ENCODE measurements around the gene ATP2B2. TPM values are rescaled to one million over a fixed set of nuclear protein-coding genes. Genes with fewer than 3 reads are reported as not detected.

Gene ATP2B2
- total RNA-seq, 1 experiment from 2014 or later, result not detected

GRCh38 chr3:10288575-10288960, 216.8 kb downstream of the ATP2B2 start:
- H3K4me1 Mint-ChIP-seq (ENCODE audit: low read depth, unreplicated experiment), result no peaks in the 10 kb centered on the region
- CTCF ChIA-PET, result no interaction called here
- no peaks in the 10 kb centered on the region for H3K9me3 Mint-ChIP-seq (ENCODE audit: low read depth, unreplicated experiment)
- DNase-seq, result no peak
- peaks cover 52% of the 10 kb centered on the region for H3K36me3 Mint-ChIP-seq (ENCODE audit: insufficient read depth, unreplicated experiment)
- TF ChIP-seq CTCF (IDR thresholded peaks at IDR 0.05; ENCODE audit: unreplicated experiment), result no peak
- no peak overlapping the region for H3K4me3 Mint-ChIP-seq (ENCODE audit: low read depth, unreplicated experiment)
- no peaks in the 10 kb centered on the region for H3K27me3 Mint-ChIP-seq (ENCODE audit: unreplicated experiment)
- BruUV-seq (replicated peaks), result no TSS peak
- H3K27ac Mint-ChIP-seq (ENCODE audit: unreplicated experiment), result no peak overlapping the region
- intact Hi-C loops (cut with micrococcal nuclease; ENCODE audit: unreplicated experiment), result no loop called here

DNA sequence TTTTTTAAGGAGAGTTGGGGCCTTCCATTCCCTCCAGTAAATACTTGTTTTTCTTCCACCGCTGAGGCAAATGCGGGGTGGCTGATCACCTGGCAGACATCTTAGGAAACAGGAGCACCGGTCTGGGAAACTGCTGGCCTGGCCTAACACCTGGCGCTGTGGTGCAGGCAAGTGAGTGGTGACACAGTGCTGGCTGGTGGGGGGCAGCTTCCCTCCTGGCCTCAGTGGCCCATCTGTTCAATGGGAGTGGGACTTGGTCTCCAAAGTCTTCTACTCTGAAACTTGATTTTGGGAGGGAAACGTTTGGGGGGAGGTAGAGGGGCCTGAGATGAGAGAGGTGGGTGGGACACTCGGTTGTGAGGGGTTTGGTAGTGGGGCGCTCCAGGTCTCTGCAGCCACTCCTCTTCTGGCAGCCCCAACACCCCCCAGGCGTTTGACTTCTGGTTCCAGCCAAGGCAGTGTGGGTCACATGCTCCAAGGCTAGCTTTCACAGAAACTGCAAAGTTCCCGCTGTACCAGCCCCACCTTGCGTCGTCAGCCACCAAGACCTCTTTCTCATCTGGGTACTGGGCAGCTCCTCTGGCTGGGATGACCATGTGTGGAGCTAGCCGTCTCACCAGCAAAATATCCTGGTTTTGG, 217.3 kb downstream of the ATP2B2 start:
- no peak for TF ChIP-seq CTCF (IDR thresholded peaks at IDR 0.05; ENCODE audit: unreplicated experiment)

DNA sequence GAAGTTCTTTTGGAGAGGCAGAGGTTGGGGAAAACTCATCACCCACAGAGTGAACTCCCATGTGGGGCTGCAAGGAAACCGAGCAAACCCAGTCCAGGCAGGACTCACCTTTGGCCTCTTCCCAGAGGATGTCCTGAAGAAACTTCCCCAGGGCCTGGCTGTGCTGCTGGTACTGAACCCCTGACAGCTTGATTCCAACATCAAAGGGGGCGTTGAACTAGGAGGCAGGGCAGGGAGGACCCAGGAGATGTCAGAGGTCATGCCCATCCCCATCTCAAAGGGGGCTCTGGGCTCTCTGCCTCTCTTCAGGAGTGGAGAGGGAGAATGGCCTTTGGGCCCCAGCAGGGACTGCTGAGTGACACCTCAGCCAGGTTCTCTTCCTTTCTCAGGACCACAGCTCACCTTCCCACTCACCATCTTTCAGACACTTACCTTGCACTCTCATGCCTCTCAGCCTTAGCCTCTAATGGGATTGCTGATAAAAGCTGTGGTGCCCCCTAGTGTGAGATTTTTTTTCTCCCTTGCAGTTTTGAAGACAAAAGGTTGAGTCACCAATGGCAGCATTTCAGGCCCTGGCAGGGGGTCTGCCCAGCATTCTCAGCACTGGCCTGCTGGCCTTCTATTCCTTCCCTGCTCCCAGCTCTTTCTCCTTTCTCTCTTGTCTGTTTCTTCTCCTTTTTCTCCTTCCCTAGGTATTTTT, 218.6 kb downstream of the ATP2B2 start:
- peak; percentile 66 for DNase-seq
- CTCF ChIA-PET, result no interaction called here
- H3K4me1 Mint-ChIP-seq (ENCODE audit: low read depth, unreplicated experiment), result no peaks in the 10 kb centered on the region
- H3K36me3 Mint-ChIP-seq (ENCODE audit: insufficient read depth, unreplicated experiment), result peaks cover 45% of the 10 kb centered on the region
- BruUV-seq (replicated peaks), result no TSS peak
- no peaks in the 10 kb centered on the region for H3K27me3 Mint-ChIP-seq (ENCODE audit: unreplicated experiment)
- intact Hi-C loops (cut with micrococcal nuclease; ENCODE audit: unreplicated experiment), result no loop called here
- H3K9me3 Mint-ChIP-seq (ENCODE audit: low read depth, unreplicated experiment), result no peaks in the 10 kb centered on the region
- no peak overlapping the region for H3K4me3 Mint-ChIP-seq (ENCODE audit: low read depth, unreplicated experiment)
- H3K27ac Mint-ChIP-seq (ENCODE audit: unreplicated experiment), result peak overlapping the region; percentile 26
- TF ChIP-seq CTCF (IDR thresholded peaks at IDR 0.05; ENCODE audit: unreplicated experiment), result peak; percentile 20

More for the DNA sequence above, 217.3 kb downstream of the ATP2B2 start:
- no peak for DNase-seq
- CTCF ChIA-PET, result interaction anchor here (0.6 to 0.7 kb wide), 2 partner anchors 96 to 253 kb away, joined by 3 to 4 read pairs; no protein-coding TSS in a partner anchor
- no peaks in the 10 kb centered on the region for H3K27me3 Mint-ChIP-seq (ENCODE audit: unreplicated experiment)
- no peaks in the 10 kb centered on the region for H3K4me1 Mint-ChIP-seq (ENCODE audit: low read depth, unreplicated experiment)
- no TSS peak for BruUV-seq (replicated peaks)
- peaks cover 57% of the 10 kb centered on the region for H3K36me3 Mint-ChIP-seq (ENCODE audit: insufficient read depth, unreplicated experiment)
- intact Hi-C loops (cut with micrococcal nuclease; ENCODE audit: unreplicated experiment), result no loop called here
- H3K9me3 Mint-ChIP-seq (ENCODE audit: low read depth, unreplicated experiment), result no peaks in the 10 kb centered on the region
- no peak overlapping the region for H3K4me3 Mint-ChIP-seq (ENCODE audit: low read depth, unreplicated experiment)
- no peak overlapping the region for H3K27ac Mint-ChIP-seq (ENCODE audit: unreplicated experiment)

DNA sequence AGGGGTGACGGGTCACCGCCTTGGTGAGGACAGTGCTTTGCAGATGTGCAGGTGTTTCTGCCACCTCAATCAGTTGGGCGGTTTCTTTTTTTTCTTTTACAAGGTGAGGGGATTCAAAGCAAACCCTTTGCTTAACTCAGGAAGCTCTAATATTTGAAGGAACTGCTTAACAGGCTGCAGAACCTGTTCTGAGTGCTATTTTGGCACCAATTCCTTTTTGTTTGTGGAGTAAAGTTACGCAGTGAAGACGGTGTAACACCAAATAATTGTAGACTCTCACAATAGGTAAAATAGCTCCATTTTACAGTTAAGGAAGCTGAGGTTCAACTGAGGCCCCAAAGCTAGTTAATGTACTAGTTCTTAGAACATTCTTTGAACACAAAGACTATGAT, 219.3 kb downstream of the ATP2B2 start:
- H3K4me1 Mint-ChIP-seq (ENCODE audit: low read depth, unreplicated experiment), result no peaks in the 10 kb centered on the region
- peaks cover 39% of the 10 kb centered on the region for H3K36me3 Mint-ChIP-seq (ENCODE audit: insufficient read depth, unreplicated experiment)
- TF ChIP-seq CTCF (IDR thresholded peaks at IDR 0.05; ENCODE audit: unreplicated experiment), result no peak
- intact Hi-C loops (cut with micrococcal nuclease; ENCODE audit: unreplicated experiment), result no loop called here
- no peak overlapping the region for H3K27ac Mint-ChIP-seq (ENCODE audit: unreplicated experiment)
- H3K4me3 Mint-ChIP-seq (ENCODE audit: low read depth, unreplicated experiment), result no peak overlapping the region
- no peaks in the 10 kb centered on the region for H3K9me3 Mint-ChIP-seq (ENCODE audit: low read depth, unreplicated experiment)
- CTCF ChIA-PET, result no interaction called here
- no TSS peak for BruUV-seq (replicated peaks)
- H3K27me3 Mint-ChIP-seq (ENCODE audit: unreplicated experiment), result no peaks in the 10 kb centered on the region
- no peak for DNase-seq
